ENCODE measurements around the gene GFI1B. TPM values are rescaled to one million over a fixed set of nuclear protein-coding genes. Genes with fewer than 3 reads are reported as not detected.

The GFI1B gene
- total RNA-seq, 1 experiment from 2014 or later: not detected

GRCh38 chr9:132980157-132980556 lies 1.7 kb downstream of the GFI1B start:
- BruUV-seq (replicated peaks): no TSS peak
- H3K4me3 ChIP-seq (ENCODE audit: low read depth, low read length, poor library complexity, severe bottlenecking): no peak overlapping the region
- no peaks in the 10 kb centered on the region for H3K9me3 ChIP-seq (ENCODE audit: low read depth, low read length, poor library complexity, severe bottlenecking)
- intact Hi-C loops (cut with micrococcal nuclease; ENCODE audit: unreplicated experiment): no loop called here
- H3K27ac ChIP-seq (ENCODE audit: low read depth, low read length, poor library complexity, severe bottlenecking): no peak overlapping the region
- H3K27me3 ChIP-seq (replicated peaks; ENCODE audit: insufficient read depth, low read depth, low read length, poor library complexity): peaks cover 80% of the 10 kb centered on the region
- ChIA-PET CTCF (no interaction called here), POLR2A (ENCODE audit: low non-redundant PET) (no interaction called here)
- no peak for TF ChIP-seq CTCF (conservative IDR thresholded peaks at IDR 0.05; ENCODE audit: low read depth, low read length)
- no peak for TF ChIP-seq EZH2 (IDR thresholded peaks at IDR 0.05; ENCODE audit: borderline replicate concordance, low read depth, low read length, poor library complexity, severe bottlenecking)
- DNase-seq (ENCODE audit: low spot score): no peak
- no peaks in the 10 kb centered on the region for H3K36me3 ChIP-seq (ENCODE audit: insufficient read depth, low read length, poor library complexity, severe bottlenecking)
- no peaks in the 10 kb centered on the region for H3K4me1 ChIP-seq (ENCODE audit: insufficient read depth, low read length, poor library complexity, severe bottlenecking)

DNA sequence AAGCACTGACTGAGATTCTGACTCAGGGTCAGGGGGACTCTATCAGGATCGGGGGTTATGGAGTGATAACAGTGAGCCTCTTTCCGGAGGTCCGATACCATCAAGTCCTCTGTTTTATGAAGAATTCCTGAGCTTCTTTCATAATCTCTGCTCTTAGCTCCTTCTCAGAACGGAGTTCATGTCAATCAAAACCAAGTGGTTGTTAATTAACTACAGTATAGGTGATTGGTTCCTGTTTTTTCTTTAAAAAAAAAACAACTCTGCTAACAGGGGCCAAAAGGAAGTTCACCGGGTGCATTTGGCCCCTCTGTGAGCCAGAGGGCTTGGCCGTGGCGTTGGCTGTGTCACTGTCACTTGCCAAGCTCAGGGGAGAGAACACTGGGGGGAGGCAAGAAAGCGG lies 4.0 kb downstream of the GFI1B start:
- intact Hi-C loops (cut with micrococcal nuclease; ENCODE audit: unreplicated experiment): no loop called here

GRCh38 chr9:132983491-132984201 lies 5.2 kb downstream of the GFI1B start:
- peaks cover 67% of the 10 kb centered on the region for H3K27me3 ChIP-seq (replicated peaks; ENCODE audit: insufficient read depth, low read depth, low read length, poor library complexity)
- H3K9me3 ChIP-seq (ENCODE audit: low read depth, low read length, poor library complexity, severe bottlenecking): no peaks in the 10 kb centered on the region
- no peak overlapping the region for H3K27ac ChIP-seq (ENCODE audit: low read depth, low read length, poor library complexity, severe bottlenecking)
- H3K4me1 ChIP-seq (ENCODE audit: insufficient read depth, low read length, poor library complexity, severe bottlenecking): no peaks in the 10 kb centered on the region
- CTCF ChIA-PET: no interaction called here
- POLR2A ChIA-PET (ENCODE audit: low non-redundant PET): no interaction called here
- intact Hi-C loops (cut with micrococcal nuclease; ENCODE audit: unreplicated experiment): no loop called here
- no peak for DNase-seq (ENCODE audit: low spot score)
- BruUV-seq (replicated peaks): no TSS peak
- no peaks in the 10 kb centered on the region for H3K36me3 ChIP-seq (ENCODE audit: insufficient read depth, low read length, poor library complexity, severe bottlenecking)
- no peak overlapping the region for H3K4me3 ChIP-seq (ENCODE audit: low read depth, low read length, poor library complexity, severe bottlenecking)
- no peak for TF ChIP-seq EZH2 (IDR thresholded peaks at IDR 0.05; ENCODE audit: borderline replicate concordance, low read depth, low read length, poor library complexity, severe bottlenecking)
- no peak for TF ChIP-seq CTCF (conservative IDR thresholded peaks at IDR 0.05; ENCODE audit: low read depth, low read length)

More for the DNA sequence above, 4.0 kb downstream of the GFI1B start:
- BruUV-seq (replicated peaks): no TSS peak
- no peak for TF ChIP-seq CTCF (conservative IDR thresholded peaks at IDR 0.05; ENCODE audit: low read depth, low read length)
- no peak for TF ChIP-seq EZH2 (IDR thresholded peaks at IDR 0.05; ENCODE audit: borderline replicate concordance, low read depth, low read length, poor library complexity, severe bottlenecking)
- H3K4me3 ChIP-seq (ENCODE audit: low read depth, low read length, poor library complexity, severe bottlenecking): no peak overlapping the region
- no peaks in the 10 kb centered on the region for H3K36me3 ChIP-seq (ENCODE audit: insufficient read depth, low read length, poor library complexity, severe bottlenecking)
- H3K27me3 ChIP-seq (replicated peaks; ENCODE audit: insufficient read depth, low read depth, low read length, poor library complexity): peaks cover 78% of the 10 kb centered on the region
- H3K27ac ChIP-seq (ENCODE audit: low read depth, low read length, poor library complexity, severe bottlenecking): no peak overlapping the region
- CTCF ChIA-PET: no interaction called here
- POLR2A ChIA-PET (ENCODE audit: low non-redundant PET): no interaction called here
- no peaks in the 10 kb centered on the region for H3K9me3 ChIP-seq (ENCODE audit: low read depth, low read length, poor library complexity, severe bottlenecking)
- no peak for DNase-seq (ENCODE audit: low spot score)
- H3K4me1 ChIP-seq (ENCODE audit: insufficient read depth, low read length, poor library complexity, severe bottlenecking): no peaks in the 10 kb centered on the region

Data from A673 (cell line).